Renal cortex interstitium (tissue), 11 donors: ENCODE data around the gene MCUB. TPM values are rescaled to one million over a fixed set of nuclear protein-coding genes. Genes with fewer than 3 reads are reported as not detected.

Experiments used
- DNase-seq, 11 donors: peaks; one replicate each; pipeline ENCODE4 v3.0.0-alpha.2; 2013; ENCODE audit warnings: low read depth in 9 of 11, low spot score in 4 of 11; ENCODE audit errors: extremely low read depth in 1 of 11
- polyA plus RNA-seq, 3 donors: library from polyadenylated mRNA; unstranded; fragments of 120-200 nt; gene quantifications; one replicate each; pipeline ENCODE4 v1.2.1, GENCODE V29; 2013; ENCODE audit not compliant: insufficient read length in 3 of 3

MCUB gene
- polyA plus RNA-seq, 3 donors, result 9.1 to 10.9 (median 10.8) TPM

GRCh38 chr4:109735566-109736365 is 175.7 kb downstream of the MCUB start:
- DNase-seq, result no peak

Other genes starting within 250 kb of the MCUB start
- 10 to 100 TPM; 39.4 to 49.9 (median 40.1) TPM for gene SEC24B, start 126.4 kb upstream of the MCUB start, polyA plus RNA-seq
- 10 to 100 TPM; 37.2 to 45.4 (median 37.4) TPM for gene CASP6, start 143.2 kb downstream of the MCUB start, polyA plus RNA-seq
- 10 to 100 TPM; 26.9 to 35.4 (median 28.5) TPM for gene PLA2G12A, start 169.8 kb downstream of the MCUB start, polyA plus RNA-seq
- gene CFI, start 241.8 kb downstream of the MCUB start, polyA plus RNA-seq, result 10 to 100 TPM; 76.1 to 85.5 (median 83.3) TPM